NCI-H1092 treated with DMSO at 0.1 percent for 48 hours (cell line): ENCODE measurements around the gene MTNR1A.

Experiments used
- DNase-seq: peaks from one replicate; lab custom pipeline; 2025; lab: John Stamatoyannopoulos, UW

MTNR1A gene

DNA sequence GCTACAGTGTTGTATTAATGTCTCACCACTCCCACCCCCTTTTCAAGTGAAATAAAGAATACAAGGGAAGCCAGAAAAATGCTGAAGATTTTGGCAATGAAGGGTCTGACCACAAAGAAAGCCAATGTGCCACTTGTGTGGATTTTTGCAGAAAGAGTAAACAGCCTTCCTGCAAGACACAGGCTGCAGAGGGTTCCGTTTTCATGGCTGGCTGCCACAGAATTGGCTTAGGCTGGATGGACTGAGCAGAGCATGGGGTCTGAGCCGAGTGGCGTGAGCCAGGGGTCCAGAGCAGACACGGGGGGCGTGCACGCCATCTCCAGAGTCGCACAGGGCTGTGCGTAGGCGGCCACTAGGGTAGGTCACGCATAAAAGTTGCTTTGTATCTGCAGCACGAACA is 69.2 kb downstream of the MTNR1A start:
- peak; percentile 21 for DNase-seq

GRCh38 chr4:186485561-186486062 is 69.8 kb downstream of the MTNR1A start:
- DNase-seq, result peak; percentile 48

- DNase-seq, result no peak
Measured at GRCh38 chr4:186485150-186485549, 70.2 kb downstream of the MTNR1A start.

- DNase-seq, result no peak
Measured at GRCh38 chr4:186483656-186484055, 71.7 kb downstream of the MTNR1A start.
